ENCODE data around the gene UBE2I. TPM values are rescaled to one million over a fixed set of nuclear protein-coding genes. Genes with fewer than 3 reads are reported as not detected.

Gene UBE2I
- total RNA-seq, 2 experiments from 2014 or later, result 122 to 323 TPM

DNA sequence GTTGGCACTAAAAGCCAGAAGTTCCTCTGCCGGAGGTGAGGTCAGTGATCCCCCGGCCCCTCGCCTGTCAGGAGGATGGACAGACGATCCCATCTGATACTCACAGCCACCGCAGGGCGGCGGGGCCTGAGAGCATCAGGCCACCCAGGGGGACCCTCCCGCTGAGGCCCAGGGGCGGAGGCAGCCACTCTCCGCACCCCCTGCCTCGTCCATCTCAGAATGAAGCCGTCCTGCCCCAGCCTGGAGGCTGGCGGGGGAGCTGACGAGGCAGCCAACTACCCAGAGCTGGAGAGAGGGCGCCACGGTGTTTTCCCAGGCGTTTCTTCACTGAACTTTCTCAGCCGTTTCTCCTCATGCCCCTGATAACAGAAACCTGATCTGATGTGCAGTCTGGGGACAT lies 31.0 kb upstream of the UBE2I start:
- Histone ChIP-seq H3K9me3 (ENCODE audit: low read length) (no peaks in the 10 kb centered on the region), H3K27ac (ENCODE audit: low read depth, low read length, poor library complexity, severe bottlenecking) (no peak overlapping the region), H3K9me2 (ENCODE audit: insufficient read depth, low read length) (no peaks in the 10 kb centered on the region), H3K4me1 (ENCODE audit: insufficient read depth, low read length, poor library complexity, severe bottlenecking) (no peaks in the 10 kb centered on the region), H3K4me3 (ENCODE audit: low read depth, low read length, poor library complexity, severe bottlenecking) (no peak overlapping the region), H3K79me2 (ENCODE audit: insufficient read depth, low read depth, low read length) (no peaks in the 10 kb centered on the region), H3K36me3 (ENCODE audit: insufficient read depth, low read length) (no peaks in the 10 kb centered on the region), H2AFZ (ENCODE audit: low read length) (no peak overlapping the region), H3K4me2 (ENCODE audit: low read length) (no peak overlapping the region), H4K20me1 (ENCODE audit: insufficient read depth, low read length) (no peaks in the 10 kb centered on the region)
- CTCF ChIA-PET (ENCODE audit: unreplicated experiment), result no interaction called here
- intact Hi-C loops (cut with micrococcal nuclease; ENCODE audit: unreplicated experiment), result no loop called here
- TF ChIP-seq CTCF (conservative IDR thresholded peaks at IDR 0.05; ENCODE audit: low read length) (no peak), EZH2phosphoT487 (IDR thresholded peaks at IDR 0.05; ENCODE audit: borderline replicate concordance, low read depth, low read length) (no peak)
- no peak for DNase-seq (ENCODE audit: low spot score)
- POLR2A ChIA-PET, result no interaction called here
- BruUV-seq (replicated peaks), result no TSS peak

GRCh38 chr16:1279081-1279944 lies 30.1 kb upstream of the UBE2I start:
- no TSS peak for BruUV-seq (replicated peaks)
- H4K20me1 ChIP-seq (ENCODE audit: insufficient read depth, low read length), result no peaks in the 10 kb centered on the region
- H3K36me3 ChIP-seq (ENCODE audit: insufficient read depth, low read length), result no peaks in the 10 kb centered on the region
- ChIA-PET CTCF (ENCODE audit: unreplicated experiment) (no interaction called here), POLR2A (no interaction called here)
- DNase-seq (ENCODE audit: low spot score), result no peak
- H3K79me2 ChIP-seq (ENCODE audit: insufficient read depth, low read depth, low read length), result no peaks in the 10 kb centered on the region
- H3K4me2 ChIP-seq (ENCODE audit: low read length), result no peak overlapping the region
- TF ChIP-seq CTCF (conservative IDR thresholded peaks at IDR 0.05; ENCODE audit: low read length) (no peak), EZH2phosphoT487 (IDR thresholded peaks at IDR 0.05; ENCODE audit: borderline replicate concordance, low read depth, low read length) (no peak)
- H3K27ac ChIP-seq (ENCODE audit: low read depth, low read length, poor library complexity, severe bottlenecking), result no peak overlapping the region
- no peaks in the 10 kb centered on the region for H3K4me1 ChIP-seq (ENCODE audit: insufficient read depth, low read length, poor library complexity, severe bottlenecking)
- no peaks in the 10 kb centered on the region for H3K9me2 ChIP-seq (ENCODE audit: insufficient read depth, low read length)
- H3K9me3 ChIP-seq (ENCODE audit: low read length), result no peaks in the 10 kb centered on the region
- no peak overlapping the region for H2AFZ ChIP-seq (ENCODE audit: low read length)
- no peak overlapping the region for H3K4me3 ChIP-seq (ENCODE audit: low read depth, low read length, poor library complexity, severe bottlenecking)
- intact Hi-C loops (cut with micrococcal nuclease; ENCODE audit: unreplicated experiment), result no loop called here

- no peaks in the 10 kb centered on the region for H3K79me2 ChIP-seq (ENCODE audit: insufficient read depth, low read depth, low read length)
- no peaks in the 10 kb centered on the region for H3K9me3 ChIP-seq (ENCODE audit: low read length)
- TF ChIP-seq CTCF (conservative IDR thresholded peaks at IDR 0.05; ENCODE audit: low read length), result no peak
- no peak for TF ChIP-seq EZH2phosphoT487 (IDR thresholded peaks at IDR 0.05; ENCODE audit: borderline replicate concordance, low read depth, low read length)
- H3K9me2 ChIP-seq (ENCODE audit: insufficient read depth, low read length), result no peaks in the 10 kb centered on the region
- CTCF ChIA-PET (ENCODE audit: unreplicated experiment), result no interaction called here
- no peaks in the 10 kb centered on the region for H4K20me1 ChIP-seq (ENCODE audit: insufficient read depth, low read length)
- BruUV-seq (replicated peaks), result no TSS peak
- H3K4me3 ChIP-seq (ENCODE audit: low read depth, low read length, poor library complexity, severe bottlenecking), result no peak overlapping the region
- H3K4me2 ChIP-seq (ENCODE audit: low read length), result no peak overlapping the region
- H3K27ac ChIP-seq (ENCODE audit: low read depth, low read length, poor library complexity, severe bottlenecking), result no peak overlapping the region
- no peaks in the 10 kb centered on the region for H3K36me3 ChIP-seq (ENCODE audit: insufficient read depth, low read length)
- DNase-seq (ENCODE audit: low spot score), result no peak
- no peaks in the 10 kb centered on the region for H3K4me1 ChIP-seq (ENCODE audit: insufficient read depth, low read length, poor library complexity, severe bottlenecking)
- POLR2A ChIA-PET, result no interaction called here
- intact Hi-C loops (cut with micrococcal nuclease; ENCODE audit: unreplicated experiment), result no loop called here
- no peak overlapping the region for H2AFZ ChIP-seq (ENCODE audit: low read length)
Measured at GRCh38 chr16:1279945-1280589, 29.4 kb upstream of the UBE2I start.

Measured in OCI-LY7 (cell line).